MCF 10A (cell line): ENCODE measurements around the gene PYDC1. TPM values are rescaled to one million over a fixed set of nuclear protein-coding genes. Genes with fewer than 3 reads are reported as not detected.

ENCODE experiments used
- BruUV-seq: library from RNA; stranded (reverse); fragments of 400-500 nt; replicated peaks from 2 replicates; lab custom pipeline; 2021; lab: Mats Ljungman, UMichigan
- CTCF ChIA-PET: fragments of 300-600 bp; sonication (Branson Sonifier 250); formaldehyde crosslinking; extraction: SDS; loops from one replicate; lab custom pipeline; 2021; ENCODE audit warnings: antibody characterized with exemption, inconsistent platforms; lab: Yijun Ruan, JAX
- POLR2A ChIA-PET: fragments of 300-600, 350-650 bp; sonication (Branson Sonifier 250); formaldehyde crosslinking; extraction: SDS; loops from one replicate; lab custom pipeline; 2020; ENCODE audit warnings: antibody characterized with exemption, inconsistent platforms; lab: Yijun Ruan, JAX
- DNase-seq: peaks from one replicate; pipeline ENCODE4 v3.0.0-alpha.2; 2018; ENCODE audit not compliant: unreplicated experiment
- H3K27ac Mint-ChIP-seq: one replicate; pipeline ENCODE4 v1.8.0; 2022; ENCODE audit warnings: mild to moderate bottlenecking, low read depth, mixed read lengths; ENCODE audit not compliant: unreplicated experiment
- H3K27me3 Mint-ChIP-seq: one replicate; pipeline ENCODE4 v1.8.0; 2022; ENCODE audit warnings: mixed read lengths; ENCODE audit not compliant: insufficient read depth, unreplicated experiment
- H3K36me3 Mint-ChIP-seq: one replicate; pipeline ENCODE4 v1.8.0; 2022; ENCODE audit warnings: mild to moderate bottlenecking, moderate library complexity, mixed read lengths; ENCODE audit not compliant: insufficient read depth, unreplicated experiment
- H3K4me1 Mint-ChIP-seq: one replicate; pipeline ENCODE4 v1.8.0; 2022; ENCODE audit warnings: mixed read lengths; ENCODE audit not compliant: insufficient read depth, unreplicated experiment
- H3K4me3 Mint-ChIP-seq: one replicate; pipeline ENCODE4 v1.8.0; 2022; ENCODE audit warnings: mild to moderate bottlenecking, moderate library complexity, mixed read lengths; ENCODE audit not compliant: unreplicated experiment
- H3K9me3 Mint-ChIP-seq: one replicate; pipeline ENCODE4 v1.8.0; 2022; ENCODE audit warnings: mixed read lengths; ENCODE audit not compliant: unreplicated experiment
- CTCF ChIP-seq: fragments of 200-600 bp; IDR thresholded peaks from one replicate; pipeline ENCODE4 v1.8.0; 2022; ENCODE audit warnings: antibody characterized with exemption, mild to moderate bottlenecking; ENCODE audit not compliant: unreplicated experiment
- intact Hi-C: fragments of 100-400 bp; cut with micrococcal nuclease; formaldehyde crosslinking; loops from 2 replicates; pipeline ENCODE4 v1.14.1; 2022
- total RNA-seq: library from RNA; stranded (reverse); gene quantifications from 2 replicates; pipeline ENCODE4 v1.2.3, GENCODE V29; 2022

PYDC1 gene
- total RNA-seq, 1 experiment from 2014 or later: not detected

GRCh38 chr16:31224092-31224955 lies 7.4 kb upstream of the PYDC1 start:
- Mint-ChIP-seq H3K9me3 (no peaks in the 10 kb centered on the region), H3K27me3 (peaks cover 12% of the 10 kb centered on the region), H3K4me1 (no peaks in the 10 kb centered on the region), H3K27ac (no peak overlapping the region), H3K4me3 (no peak overlapping the region), H3K36me3 (no peaks in the 10 kb centered on the region)
- no peak for DNase-seq
- no peak for TF ChIP-seq CTCF
- ChIA-PET POLR2A (no interaction called here), CTCF (no interaction called here)
- no TSS peak for BruUV-seq
- intact Hi-C loops: no loop called here

GRCh38 chr16:31223044-31223443 lies 6.1 kb upstream of the PYDC1 start:
- Mint-ChIP-seq H3K27ac (no peak overlapping the region), H3K4me3 (no peak overlapping the region), H3K36me3 (no peaks in the 10 kb centered on the region), H3K4me1 (no peaks in the 10 kb centered on the region), H3K9me3 (no peaks in the 10 kb centered on the region), H3K27me3 (peaks cover 12% of the 10 kb centered on the region)
- ChIA-PET CTCF (interaction anchor here (0.5 kb wide), 1 partner anchor 195 kb away, joined by 3 read pairs; no protein-coding TSS in a partner anchor), POLR2A (no interaction called here)
- DNase-seq: no peak
- intact Hi-C loops: no loop called here
- BruUV-seq: no TSS peak
- TF ChIP-seq CTCF: no peak

GRCh38 chr16:31221357-31222160 lies 4.6 kb upstream of the PYDC1 start:
- intact Hi-C loops: no loop called here
- CTCF ChIA-PET: no interaction called here
- no TSS peak for BruUV-seq
- no peak for DNase-seq
- TF ChIP-seq CTCF: no peak
- Mint-ChIP-seq H3K36me3 (no peaks in the 10 kb centered on the region), H3K27me3 (peaks cover 20% of the 10 kb centered on the region), H3K27ac (no peak overlapping the region), H3K4me1 (no peaks in the 10 kb centered on the region), H3K4me3 (no peak overlapping the region), H3K9me3 (no peaks in the 10 kb centered on the region)
- POLR2A ChIA-PET: no interaction called here

GRCh38 chr16:31219154-31219741 lies 2.3 kb upstream of the PYDC1 start:
- POLR2A ChIA-PET: no interaction called here
- intact Hi-C loops: no loop called here

More at GRCh38 chr16:31219154-31219741, 2.3 kb upstream of the PYDC1 start:
- Mint-ChIP-seq H3K4me1 (no peaks in the 10 kb centered on the region), H3K9me3 (no peaks in the 10 kb centered on the region), H3K27ac (no peak overlapping the region), H3K27me3 (peaks cover 33% of the 10 kb centered on the region), H3K4me3 (no peak overlapping the region), H3K36me3 (no peaks in the 10 kb centered on the region)
- CTCF ChIA-PET: interaction anchor here (0.6 to 1.4 kb wide), 4 partner anchors 17 to 224 kb away, joined by 3 to 6 read pairs (median 4); no protein-coding TSS in a partner anchor
- no peak for DNase-seq
- BruUV-seq: no TSS peak
- no peak for TF ChIP-seq CTCF
